HL-60 (cell line): ENCODE results near the gene PIP5K1B.

ENCODE experiments used
- DNase-seq, 2 experiments: peaks; one replicate each; pipeline ENCODE4 v3.0.0-alpha.2; 2010 to 2020; ENCODE audit warnings: low read depth in 1 of 2, low spot score in 1 of 2
- H3K27ac ChIP-seq: fragments of 250-450 bp; sonication (Bioruptor Pico); replicated peaks from 2 replicates; pipeline ENCODE4 v1.5.1; 2020; ENCODE audit warnings: mild to moderate bottlenecking, moderate library complexity
- H3K27me3 ChIP-seq: fragments of 250-450 bp; sonication (Bioruptor Pico); 2 replicates; pipeline ENCODE4 v1.5.1; 2021; ENCODE audit warnings: mild to moderate bottlenecking, moderate library complexity; ENCODE audit not compliant: insufficient read depth, poor library complexity, severe bottlenecking
- H3K4me3 ChIP-seq: replicated peaks from 2 replicates; pipeline ENCODE4 v1.5.1; 2011; ENCODE audit warnings: mild to moderate bottlenecking, control low read depth, low read length; ENCODE audit not compliant: insufficient read depth
- CTCF ChIP-seq: IDR thresholded peaks from one replicate; pipeline ENCODE4 v1.5.1; 2011; ENCODE audit warnings: low read length, control low read depth, inconsistent platforms; ENCODE audit not compliant: insufficient read depth
- GABPA ChIP-seq: IDR thresholded peaks from 2 replicates; pipeline ENCODE4 v1.6.1; 2012; ENCODE audit warnings: low read depth
- POLR2AphosphoS5 ChIP-seq: IDR thresholded peaks from 2 replicates; pipeline ENCODE4 v1.6.1; 2012; ENCODE audit warnings: low read depth
- REST ChIP-seq: IDR thresholded peaks from 2 replicates; pipeline ENCODE4 v1.6.1; 2012; ENCODE audit warnings: low read depth; ENCODE audit not compliant: insufficient replicate concordance
- SPI1 ChIP-seq: IDR thresholded peaks from 2 replicates; pipeline ENCODE4 v1.6.1; 2012; ENCODE audit warnings: low read depth, mild to moderate bottlenecking, borderline replicate concordance

Gene PIP5K1B

GRCh38 chr9:68749135-68749534, 44.1 kb downstream of the PIP5K1B start:
- Histone ChIP-seq H3K27me3 (no peaks in the 10 kb centered on the region), H3K4me3 (no peak overlapping the region), H3K27ac (no peak overlapping the region)
- TF ChIP-seq CTCF: no peak
- TF ChIP-seq GABPA: no peak
- TF ChIP-seq REST: no peak
- no peak for TF ChIP-seq SPI1
- no peak for TF ChIP-seq POLR2AphosphoS5
- no peak for DNase-seq

DNA sequence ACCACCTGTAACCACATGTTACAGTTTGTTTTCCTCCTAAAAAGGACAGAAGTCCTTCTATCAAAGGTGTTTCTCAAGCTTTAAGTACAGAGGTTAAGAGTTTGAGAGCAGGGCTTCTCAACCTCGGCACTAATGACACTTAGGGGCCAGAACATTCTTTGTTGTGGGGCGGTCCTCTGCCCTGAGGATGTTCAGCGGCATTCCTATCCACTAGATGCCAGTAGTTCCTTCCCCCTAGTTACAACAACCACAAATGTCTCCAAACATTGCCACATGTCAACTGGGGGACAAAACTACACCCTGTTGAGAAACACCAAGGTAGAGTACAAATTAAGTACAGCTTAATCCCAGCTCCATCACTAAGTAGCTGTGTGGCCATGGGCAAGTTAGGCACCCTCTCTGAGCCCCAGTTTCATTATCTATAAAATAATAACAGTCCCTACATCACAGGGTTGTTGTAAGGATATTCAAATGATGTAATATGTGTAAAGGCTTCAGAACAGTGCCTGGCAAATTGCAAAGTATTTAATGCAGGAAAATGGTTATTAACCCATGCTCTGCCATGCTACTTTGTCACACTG, 44.6 kb downstream of the PIP5K1B start:
- Histone ChIP-seq H3K4me3 (no peak overlapping the region), H3K27me3 (no peaks in the 10 kb centered on the region), H3K27ac (no peak overlapping the region)
- DNase-seq: peak in 1 of 2 experiments; percentile 7
- no peak for TF ChIP-seq GABPA
- TF ChIP-seq SPI1: no peak
- TF ChIP-seq POLR2AphosphoS5: no peak
- TF ChIP-seq REST: no peak
- TF ChIP-seq CTCF: no peak

DNA sequence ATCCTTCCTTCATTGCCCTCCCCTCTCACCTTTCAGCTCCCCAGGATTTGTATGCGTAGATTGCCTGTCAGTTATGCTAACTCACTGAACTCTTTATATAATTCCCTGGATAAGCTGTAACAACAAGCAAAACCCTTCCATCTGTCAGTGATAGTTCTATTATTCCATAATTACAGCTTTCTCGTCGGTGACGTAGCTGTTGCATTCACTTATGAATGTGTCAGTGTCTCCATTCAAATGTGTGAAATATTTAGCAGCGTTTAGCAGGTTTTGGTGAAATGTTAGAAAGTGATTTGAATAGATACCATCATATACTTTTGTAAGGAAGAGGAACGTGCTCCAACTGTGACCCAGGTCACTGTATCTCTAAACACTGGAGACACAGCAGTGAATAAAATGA, 45.2 kb downstream of the PIP5K1B start:
- Histone ChIP-seq H3K4me3 (no peak overlapping the region), H3K27ac (no peak overlapping the region), H3K27me3 (no peaks in the 10 kb centered on the region)
- DNase-seq: no peak
- no peak for TF ChIP-seq REST
- TF ChIP-seq CTCF: no peak
